HL-60 (cell line): ENCODE measurements around the gene PDCD7.

ENCODE experiments used
- DNase-seq, 2 experiments: peaks; one replicate each; pipeline ENCODE4 v3.0.0-alpha.2; 2010 to 2020; ENCODE audit warnings: low read depth in 1 of 2, low spot score in 1 of 2
- H3K27ac ChIP-seq: fragments of 250-450 bp; sonication (Bioruptor Pico); replicated peaks from 2 replicates; pipeline ENCODE4 v1.5.1; 2020; ENCODE audit warnings: mild to moderate bottlenecking, moderate library complexity
- H3K27me3 ChIP-seq: fragments of 250-450 bp; sonication (Bioruptor Pico); 2 replicates; pipeline ENCODE4 v1.5.1; 2021; ENCODE audit warnings: mild to moderate bottlenecking, moderate library complexity; ENCODE audit not compliant: insufficient read depth, poor library complexity, severe bottlenecking
- H3K4me3 ChIP-seq: replicated peaks from 2 replicates; pipeline ENCODE4 v1.5.1; 2011; ENCODE audit warnings: mild to moderate bottlenecking, control low read depth, low read length; ENCODE audit not compliant: insufficient read depth
- CTCF ChIP-seq: IDR thresholded peaks from one replicate; pipeline ENCODE4 v1.5.1; 2011; ENCODE audit warnings: low read length, control low read depth, inconsistent platforms; ENCODE audit not compliant: insufficient read depth
- GABPA ChIP-seq: IDR thresholded peaks from 2 replicates; pipeline ENCODE4 v1.6.1; 2012; ENCODE audit warnings: low read depth
- POLR2AphosphoS5 ChIP-seq: IDR thresholded peaks from 2 replicates; pipeline ENCODE4 v1.6.1; 2012; ENCODE audit warnings: low read depth
- REST ChIP-seq: IDR thresholded peaks from 2 replicates; pipeline ENCODE4 v1.6.1; 2012; ENCODE audit warnings: low read depth; ENCODE audit not compliant: insufficient replicate concordance
- SPI1 ChIP-seq: IDR thresholded peaks from 2 replicates; pipeline ENCODE4 v1.6.1; 2012; ENCODE audit warnings: low read depth, mild to moderate bottlenecking, borderline replicate concordance

The PDCD7 gene

GRCh38 chr15:65105038-65105437, 28.6 kb downstream of the PDCD7 start:
- no peak overlapping the region for H3K4me3 ChIP-seq
- TF ChIP-seq REST, result no peak
- no peak for TF ChIP-seq CTCF
- TF ChIP-seq POLR2AphosphoS5, result no peak
- no peak for TF ChIP-seq GABPA
- TF ChIP-seq SPI1, result no peak
- no peak for DNase-seq
- H3K27me3 ChIP-seq, result no peaks in the 10 kb centered on the region
- H3K27ac ChIP-seq, result no peak overlapping the region

- no peaks in the 10 kb centered on the region for H3K27me3 ChIP-seq
- H3K27ac ChIP-seq, result no peak overlapping the region
- TF ChIP-seq CTCF, result no peak
- DNase-seq, result no peak
- no peak overlapping the region for H3K4me3 ChIP-seq
Measured at GRCh38 chr15:65102912-65103311, 30.7 kb downstream of the PDCD7 start.

- Histone ChIP-seq H3K4me3 (no peak overlapping the region), H3K27ac (no peak overlapping the region), H3K27me3 (no peaks in the 10 kb centered on the region)
- TF ChIP-seq GABPA (no peak), SPI1 (no peak), CTCF (no peak), REST (no peak), POLR2AphosphoS5 (no peak)
- DNase-seq, result no peak
Measured at GRCh38 chr15:65101891-65102708, 31.5 kb downstream of the PDCD7 start.
